Vagina (tissue), 2 donors: ENCODE measurements around the gene NCS1.

ENCODE experiments used
- POLR2A ChIP-seq, 2 donors: fragments of 450-650 bp; IDR thresholded peaks; one replicate each; pipeline ENCODE4 v1.6.1; 2017; ENCODE audit warnings: antibody characterized with exemption in 2 of 2, mild to moderate bottlenecking in 2 of 2, moderate library complexity in 2 of 2
- TF ChIP-seq, protein P1 (sequence below), 3 experiments: fragments of 450-650 bp in 2 of 3; fragments of 200-600 bp in 1 of 3; sonication (generic) in 1 of 3; IDR thresholded peaks; one replicate each; pipeline ENCODE4 v1.5.1; 2017 to 2019; ENCODE audit warnings: antibody characterized with exemption in 3 of 3, mild to moderate bottlenecking in 2 of 3, moderate library complexity in 2 of 3

- no peak for TF ChIP-seq POLR2A (IDR thresholded peaks at IDR 0.05)
- TF ChIP-seq, protein P1, sequence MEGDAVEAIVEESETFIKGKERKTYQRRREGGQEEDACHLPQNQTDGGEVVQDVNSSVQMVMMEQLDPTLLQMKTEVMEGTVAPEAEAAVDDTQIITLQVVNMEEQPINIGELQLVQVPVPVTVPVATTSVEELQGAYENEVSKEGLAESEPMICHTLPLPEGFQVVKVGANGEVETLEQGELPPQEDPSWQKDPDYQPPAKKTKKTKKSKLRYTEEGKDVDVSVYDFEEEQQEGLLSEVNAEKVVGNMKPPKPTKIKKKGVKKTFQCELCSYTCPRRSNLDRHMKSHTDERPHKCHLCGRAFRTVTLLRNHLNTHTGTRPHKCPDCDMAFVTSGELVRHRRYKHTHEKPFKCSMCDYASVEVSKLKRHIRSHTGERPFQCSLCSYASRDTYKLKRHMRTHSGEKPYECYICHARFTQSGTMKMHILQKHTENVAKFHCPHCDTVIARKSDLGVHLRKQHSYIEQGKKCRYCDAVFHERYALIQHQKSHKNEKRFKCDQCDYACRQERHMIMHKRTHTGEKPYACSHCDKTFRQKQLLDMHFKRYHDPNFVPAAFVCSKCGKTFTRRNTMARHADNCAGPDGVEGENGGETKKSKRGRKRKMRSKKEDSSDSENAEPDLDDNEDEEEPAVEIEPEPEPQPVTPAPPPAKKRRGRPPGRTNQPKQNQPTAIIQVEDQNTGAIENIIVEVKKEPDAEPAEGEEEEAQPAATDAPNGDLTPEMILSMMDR (IDR thresholded peaks at IDR 0.05) = no peak
Observed at GRCh38 chr9:130198501-130199179, 26.4 kb downstream of the NCS1 start.
